Hepatocyte (in vitro differentiated cells): ENCODE data around the gene ANKRD17.

Source experiments
- EZH2 ChIP-seq: fragments of 200-600 bp; sonication (generic); IDR thresholded peaks from 2 replicates; pipeline ENCODE4 v1.6.1; 2016; ENCODE audit warnings: antibody characterized with exemption, mild to moderate bottlenecking, borderline replicate concordance
- TF ChIP-seq, protein P1 (sequence below): fragments of 200-600 bp; sonication (generic); IDR thresholded peaks from 2 replicates; pipeline ENCODE4 v1.5.1; 2016; ENCODE audit warnings: antibody characterized with exemption, mild to moderate bottlenecking; ENCODE audit not compliant: poor library complexity

DNA sequence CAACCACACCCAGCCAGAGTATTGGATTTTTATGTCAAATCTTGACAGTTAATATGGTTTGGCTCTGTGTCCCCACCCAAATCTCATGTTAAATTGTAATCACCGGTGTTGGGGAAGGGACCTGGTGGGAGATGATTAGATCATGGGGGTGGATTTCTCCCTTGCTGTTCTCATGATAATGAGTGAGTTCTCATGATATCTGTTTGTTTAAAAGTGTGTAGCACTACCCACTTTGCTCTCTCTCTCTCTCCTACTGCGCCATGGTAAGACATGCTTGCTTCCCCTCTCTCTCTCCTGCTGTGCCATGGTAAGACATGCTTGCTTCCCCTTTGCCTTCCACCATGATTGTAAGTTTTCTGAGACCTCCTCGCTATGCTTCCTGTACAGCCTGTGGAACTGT, 102.2 kb downstream of the ANKRD17 start:
- TF ChIP-seq, protein P1, sequence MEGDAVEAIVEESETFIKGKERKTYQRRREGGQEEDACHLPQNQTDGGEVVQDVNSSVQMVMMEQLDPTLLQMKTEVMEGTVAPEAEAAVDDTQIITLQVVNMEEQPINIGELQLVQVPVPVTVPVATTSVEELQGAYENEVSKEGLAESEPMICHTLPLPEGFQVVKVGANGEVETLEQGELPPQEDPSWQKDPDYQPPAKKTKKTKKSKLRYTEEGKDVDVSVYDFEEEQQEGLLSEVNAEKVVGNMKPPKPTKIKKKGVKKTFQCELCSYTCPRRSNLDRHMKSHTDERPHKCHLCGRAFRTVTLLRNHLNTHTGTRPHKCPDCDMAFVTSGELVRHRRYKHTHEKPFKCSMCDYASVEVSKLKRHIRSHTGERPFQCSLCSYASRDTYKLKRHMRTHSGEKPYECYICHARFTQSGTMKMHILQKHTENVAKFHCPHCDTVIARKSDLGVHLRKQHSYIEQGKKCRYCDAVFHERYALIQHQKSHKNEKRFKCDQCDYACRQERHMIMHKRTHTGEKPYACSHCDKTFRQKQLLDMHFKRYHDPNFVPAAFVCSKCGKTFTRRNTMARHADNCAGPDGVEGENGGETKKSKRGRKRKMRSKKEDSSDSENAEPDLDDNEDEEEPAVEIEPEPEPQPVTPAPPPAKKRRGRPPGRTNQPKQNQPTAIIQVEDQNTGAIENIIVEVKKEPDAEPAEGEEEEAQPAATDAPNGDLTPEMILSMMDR, result no peak
- TF ChIP-seq EZH2, result no peak
